GM12878 (cell line): ENCODE data around the gene ZPR1. TPM values are rescaled to one million over a fixed set of nuclear protein-coding genes. Genes with fewer than 3 reads are reported as not detected.

Experiments used
- ATAC-seq: fragments of 200-7000 bp; cut with Tn5 transposase; 3 replicates; pipeline ENCODE4 v1.9.1; 2020; ENCODE audit warnings: mild to moderate bottlenecking, moderate library complexity
- BruUV-seq: library from RNA; stranded (reverse); fragments of 400-500 nt; replicated peaks from 2 replicates; lab custom pipeline; 2021; lab: Mats Ljungman, UMichigan
- CTCF ChIA-PET: fragments of 300-600 bp; sonication (Branson Sonifier 250); formaldehyde crosslinking; extraction: SDS; loops from one replicate; lab custom pipeline; 2021; ENCODE audit warnings: inconsistent platforms; lab: Yijun Ruan, JAX
- POLR2A ChIA-PET: fragments of 350-600 bp; formaldehyde crosslinking; extraction: SDS; loops from one replicate; lab custom pipeline; 2021; ENCODE audit warnings: inconsistent platforms; lab: Charles Lee
- RAD21 ChIA-PET: fragments of 300-600 bp; sonication (Branson Sonifier 250); formaldehyde crosslinking; loops from one replicate; lab custom pipeline; 2023; ENCODE audit warnings: antibody characterized with exemption; ENCODE audit not compliant: unreplicated experiment; lab: Charles Lee
- SMC1A ChIA-PET: fragments of 300-600 bp; sonication (Branson Sonifier 250); formaldehyde crosslinking; loops from one replicate; lab custom pipeline; 2023; ENCODE audit not compliant: unreplicated experiment, uncharacterized antibody; lab: Charles Lee
- DNase-seq: peaks from one replicate; pipeline ENCODE4 v3.0.0-alpha.2; 2011; ENCODE audit warnings: low read depth, low spot score
- FAIRE-seq: peaks from 3 replicates; lab custom pipeline; 2011; peaks lifted over from hg19 to GRCh38; lab: Jason Lieb, UNC
- H2AFZ ChIP-seq: 2 replicates; pipeline ENCODE4 v1.6.0; 2011; ENCODE audit warnings: low read depth, low read length, control low read depth; ENCODE audit not compliant: control insufficient read depth
- H3K27ac ChIP-seq: 2 replicates; pipeline ENCODE4 v1.5.1; 2011; ENCODE audit warnings: control low read depth; ENCODE audit not compliant: control insufficient read depth, insufficient read depth
- H3K27me3 ChIP-seq, 2 experiments: replicated peaks in 1 of 2; 2 replicates each; pipeline versions ENCODE4 v1.6.0 to v1.6.1; 2011; ENCODE audit warnings: low read length in 1 of 2; ENCODE audit not compliant: control insufficient read depth in 2 of 2, insufficient read depth in 2 of 2
- H3K36me3 ChIP-seq, 2 experiments: 2 replicates each; pipeline ENCODE4 v1.5.1; 2011; ENCODE audit warnings: low read length in 1 of 2; ENCODE audit not compliant: control insufficient read depth in 2 of 2, insufficient read depth in 2 of 2
- H3K4me1 ChIP-seq: 2 replicates; pipeline ENCODE4 v1.6.1; 2011; ENCODE audit warnings: mild to moderate bottlenecking, low read length, moderate library complexity, mixed read lengths; ENCODE audit not compliant: control insufficient read depth, insufficient read depth
- H3K4me2 ChIP-seq: 2 replicates; pipeline ENCODE4 v1.6.0; 2011; ENCODE audit warnings: control low read depth; ENCODE audit not compliant: control insufficient read depth, insufficient read depth
- H3K4me3 ChIP-seq: fragments of 200-600 bp; sonication (generic); 2 replicates; pipeline ENCODE4 v1.5.1; 2016
- H3K79me2 ChIP-seq: 2 replicates; pipeline ENCODE4 v1.6.0; 2011; ENCODE audit warnings: low read length; ENCODE audit not compliant: control insufficient read depth, insufficient read depth
- H3K9ac ChIP-seq: 2 replicates; pipeline ENCODE4 v1.8.0; 2011; ENCODE audit warnings: low read length, control low read depth, mixed read lengths; ENCODE audit not compliant: control insufficient read depth, insufficient read depth
- H3K9me3 ChIP-seq: replicated peaks from 3 replicates; pipeline ENCODE4 v1.5.1; 2011; ENCODE audit warnings: mild to moderate bottlenecking, low read length; ENCODE audit not compliant: control insufficient read depth, insufficient read depth
- H4K20me1 ChIP-seq: 2 replicates; pipeline ENCODE4 v1.6.0; 2011; ENCODE audit not compliant: control insufficient read depth, insufficient read depth
- BHLHE40 ChIP-seq, 2 experiments: fragments of 450-650 bp in 1 of 2; IDR thresholded peaks; 2 replicates each; pipeline ENCODE4 v1.6.1; 2011 to 2017; ENCODE audit warnings: low read depth in 2 of 2, borderline replicate concordance in 1 of 2, improper control_type of control experiment in 1 of 2, low read length in 1 of 2, mild to moderate bottlenecking in 1 of 2
- FOXK2 ChIP-seq: fragments of 450-650 bp; IDR thresholded peaks from 2 replicates; pipeline ENCODE4 v1.6.1; 2017; ENCODE audit warnings: mild to moderate bottlenecking, moderate library complexity
- NR2F1 ChIP-seq: fragments of 450-650 bp; conservative IDR thresholded peaks from 2 replicates; pipeline ENCODE4 v1.6.1; 2017; ENCODE audit warnings: mild to moderate bottlenecking
- PAX8 ChIP-seq: fragments of 450-650 bp; IDR thresholded peaks from 2 replicates; pipeline ENCODE4 v1.6.1; 2017; ENCODE audit warnings: mild to moderate bottlenecking, moderate library complexity
- SMAD5 ChIP-seq: IDR thresholded peaks from 2 replicates; pipeline ENCODE4 v1.6.1; 2016; ENCODE audit warnings: antibody characterized with exemption, low read depth
- ZNF207 ChIP-seq: fragments of 450-650 bp; IDR thresholded peaks from 2 replicates; pipeline ENCODE4 v1.6.1; 2014; ENCODE audit warnings: antibody characterized with exemption, mild to moderate bottlenecking, borderline replicate concordance
- whole genome bisulfite sequencing: methylation state at CpG from one replicate; pipeline ENCODE4 v1.1.6; 2016; ENCODE audit warnings: low lambda C conversion rate; ENCODE audit not compliant: insufficient replicate concordance, insufficient coverage; ENCODE audit errors: missing lambda C conversion rate; 5-methylcytosine and 5-hydroxymethylcytosine counted together
- in situ Hi-C: fragments of 300-500 bp; cut with MboI; formaldehyde crosslinking; loops from 9 replicates; pipeline ENCODE4 v1.14.3; 2018; ENCODE audit warnings: mixed read lengths
- intact Hi-C: fragments of 100-400 bp; cut with micrococcal nuclease; formaldehyde crosslinking; loops from one replicate; pipeline ENCODE4 v1.14.2; 2022; ENCODE audit not compliant: unreplicated experiment
- polyA plus RNA-seq, 11 experiments: library from polyadenylated mRNA; depleted of rRNA in 4 of 11; unstranded in 6 of 11; stranded (reverse) in 5 of 11; fragments of >200 nt; fragmentation: Nextera tagmentation in 4 of 11; fragmentation: Illumina TruSeq in 1 of 11; extraction: Ambion mirVana in 4 of 11; extraction: Trizol in 1 of 11; gene quantifications; 1 replicate in 1 of 11; 2 replicates in 10 of 11; pipeline versions ENCODE4 v1.2.1 to v1.2.3, GENCODE V29; 2011 to 2016; ENCODE audit warnings: inconsistent platforms in 2 of 11, missing spikeins in 2 of 11, low read depth in 1 of 11
- total RNA-seq, 4 experiments: library from RNA; depleted of rRNA in 3 of 4; stranded (reverse); fragments of >200 nt in 3 of 4; fragmentation: Illumina TruSeq in 1 of 4; extraction: Trizol in 1 of 4; gene quantifications; 2 replicates each; pipeline versions ENCODE4 v1.2.1 to v1.2.3, GENCODE V29; 2013 to 2021
- TF ChIP-seq, protein P1 (sequence below): IDR thresholded peaks from 2 replicates; pipeline ENCODE4 v1.6.1; 2012; ENCODE audit warnings: improper control_type of control experiment, low read depth, low read length; ENCODE audit not compliant: insufficient replicate concordance
- TF ChIP-seq, protein P2 (sequence below): fragments of 150-350 bp; IDR thresholded peaks from 2 replicates; pipeline ENCODE4 v1.6.1; 2016; ENCODE audit warnings: low read depth, low read length
- TF ChIP-seq, protein P3 (sequence below): fragments of 450-650 bp; IDR thresholded peaks from 2 replicates; pipeline ENCODE4 v1.6.1; 2017; ENCODE audit warnings: mild to moderate bottlenecking, moderate library complexity

The ZPR1 gene
- total and polyA plus RNA-seq, 10 of the 15 experiments (the other 5 are each of a cell fraction or from before 2014, with no cell fraction given) = 9.3 to 89.7 (median 54.7) TPM

- TF ChIP-seq, protein P1, sequence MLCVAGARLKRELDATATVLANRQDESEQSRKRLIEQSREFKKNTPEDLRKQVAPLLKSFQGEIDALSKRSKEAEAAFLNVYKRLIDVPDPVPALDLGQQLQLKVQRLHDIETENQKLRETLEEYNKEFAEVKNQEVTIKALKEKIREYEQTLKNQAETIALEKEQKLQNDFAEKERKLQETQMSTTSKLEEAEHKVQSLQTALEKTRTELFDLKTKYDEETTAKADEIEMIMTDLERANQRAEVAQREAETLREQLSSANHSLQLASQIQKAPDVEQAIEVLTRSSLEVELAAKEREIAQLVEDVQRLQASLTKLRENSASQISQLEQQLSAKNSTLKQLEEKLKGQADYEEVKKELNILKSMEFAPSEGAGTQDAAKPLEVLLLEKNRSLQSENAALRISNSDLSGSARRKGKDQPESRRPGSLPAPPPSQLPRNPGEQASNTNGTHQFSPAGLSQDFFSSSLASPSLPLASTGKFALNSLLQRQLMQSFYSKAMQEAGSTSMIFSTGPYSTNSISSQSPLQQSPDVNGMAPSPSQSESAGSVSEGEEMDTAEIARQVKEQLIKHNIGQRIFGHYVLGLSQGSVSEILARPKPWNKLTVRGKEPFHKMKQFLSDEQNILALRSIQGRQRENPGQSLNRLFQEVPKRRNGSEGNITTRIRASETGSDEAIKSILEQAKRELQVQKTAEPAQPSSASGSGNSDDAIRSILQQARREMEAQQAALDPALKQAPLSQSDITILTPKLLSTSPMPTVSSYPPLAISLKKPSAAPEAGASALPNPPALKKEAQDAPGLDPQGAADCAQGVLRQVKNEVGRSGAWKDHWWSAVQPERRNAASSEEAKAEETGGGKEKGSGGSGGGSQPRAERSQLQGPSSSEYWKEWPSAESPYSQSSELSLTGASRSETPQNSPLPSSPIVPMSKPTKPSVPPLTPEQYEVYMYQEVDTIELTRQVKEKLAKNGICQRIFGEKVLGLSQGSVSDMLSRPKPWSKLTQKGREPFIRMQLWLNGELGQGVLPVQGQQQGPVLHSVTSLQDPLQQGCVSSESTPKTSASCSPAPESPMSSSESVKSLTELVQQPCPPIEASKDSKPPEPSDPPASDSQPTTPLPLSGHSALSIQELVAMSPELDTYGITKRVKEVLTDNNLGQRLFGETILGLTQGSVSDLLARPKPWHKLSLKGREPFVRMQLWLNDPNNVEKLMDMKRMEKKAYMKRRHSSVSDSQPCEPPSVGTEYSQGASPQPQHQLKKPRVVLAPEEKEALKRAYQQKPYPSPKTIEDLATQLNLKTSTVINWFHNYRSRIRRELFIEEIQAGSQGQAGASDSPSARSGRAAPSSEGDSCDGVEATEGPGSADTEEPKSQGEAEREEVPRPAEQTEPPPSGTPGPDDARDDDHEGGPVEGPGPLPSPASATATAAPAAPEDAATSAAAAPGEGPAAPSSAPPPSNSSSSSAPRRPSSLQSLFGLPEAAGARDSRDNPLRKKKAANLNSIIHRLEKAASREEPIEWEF = no peak
- no peak for TF ChIP-seq ZNF207
These were observed 45.7 kb downstream of the ZPR1 start (continued) for GRCh38 chr11:116742104-116742503.

DNA sequence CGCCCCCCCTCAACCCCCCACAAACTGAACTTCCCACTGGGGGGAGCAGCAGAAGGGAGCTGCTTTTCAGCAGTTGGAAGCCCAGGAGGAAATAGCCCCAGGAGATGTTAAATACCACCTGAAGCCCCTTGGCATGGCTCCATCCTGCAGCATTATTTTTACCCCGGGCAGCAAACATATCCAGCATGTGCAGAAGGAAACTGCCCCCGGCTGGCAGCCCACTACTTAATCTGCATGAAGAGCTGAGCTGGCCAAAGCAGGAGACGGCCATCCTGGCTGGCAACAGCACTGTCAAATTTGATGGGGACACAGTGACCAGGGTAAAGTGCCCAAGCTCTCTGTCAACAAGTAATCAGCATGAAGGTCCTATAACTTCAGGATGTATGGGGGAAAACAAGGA is 47.1 kb downstream of the ZPR1 start:
- no peak overlapping the region for H3K4me3 ChIP-seq
- intact Hi-C loops = no loop called here
- TF ChIP-seq, protein P2, sequence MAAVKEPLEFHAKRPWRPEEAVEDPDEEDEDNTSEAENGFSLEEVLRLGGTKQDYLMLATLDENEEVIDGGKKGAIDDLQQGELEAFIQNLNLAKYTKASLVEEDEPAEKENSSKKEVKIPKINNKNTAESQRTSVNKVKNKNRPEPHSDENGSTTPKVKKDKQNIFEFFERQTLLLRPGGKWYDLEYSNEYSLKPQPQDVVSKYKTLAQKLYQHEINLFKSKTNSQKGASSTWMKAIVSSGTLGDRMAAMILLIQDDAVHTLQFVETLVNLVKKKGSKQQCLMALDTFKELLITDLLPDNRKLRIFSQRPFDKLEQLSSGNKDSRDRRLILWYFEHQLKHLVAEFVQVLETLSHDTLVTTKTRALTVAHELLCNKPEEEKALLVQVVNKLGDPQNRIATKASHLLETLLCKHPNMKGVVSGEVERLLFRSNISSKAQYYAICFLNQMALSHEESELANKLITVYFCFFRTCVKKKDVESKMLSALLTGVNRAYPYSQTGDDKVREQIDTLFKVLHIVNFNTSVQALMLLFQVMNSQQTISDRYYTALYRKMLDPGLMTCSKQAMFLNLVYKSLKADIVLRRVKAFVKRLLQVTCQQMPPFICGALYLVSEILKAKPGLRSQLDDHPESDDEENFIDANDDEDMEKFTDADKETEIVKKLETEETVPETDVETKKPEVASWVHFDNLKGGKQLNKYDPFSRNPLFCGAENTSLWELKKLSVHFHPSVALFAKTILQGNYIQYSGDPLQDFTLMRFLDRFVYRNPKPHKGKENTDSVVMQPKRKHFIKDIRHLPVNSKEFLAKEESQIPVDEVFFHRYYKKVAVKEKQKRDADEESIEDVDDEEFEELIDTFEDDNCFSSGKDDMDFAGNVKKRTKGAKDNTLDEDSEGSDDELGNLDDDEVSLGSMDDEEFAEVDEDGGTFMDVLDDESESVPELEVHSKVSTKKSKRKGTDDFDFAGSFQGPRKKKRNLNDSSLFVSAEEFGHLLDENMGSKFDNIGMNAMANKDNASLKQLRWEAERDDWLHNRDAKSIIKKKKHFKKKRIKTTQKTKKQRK = no peak
- TF ChIP-seq, protein P3, sequence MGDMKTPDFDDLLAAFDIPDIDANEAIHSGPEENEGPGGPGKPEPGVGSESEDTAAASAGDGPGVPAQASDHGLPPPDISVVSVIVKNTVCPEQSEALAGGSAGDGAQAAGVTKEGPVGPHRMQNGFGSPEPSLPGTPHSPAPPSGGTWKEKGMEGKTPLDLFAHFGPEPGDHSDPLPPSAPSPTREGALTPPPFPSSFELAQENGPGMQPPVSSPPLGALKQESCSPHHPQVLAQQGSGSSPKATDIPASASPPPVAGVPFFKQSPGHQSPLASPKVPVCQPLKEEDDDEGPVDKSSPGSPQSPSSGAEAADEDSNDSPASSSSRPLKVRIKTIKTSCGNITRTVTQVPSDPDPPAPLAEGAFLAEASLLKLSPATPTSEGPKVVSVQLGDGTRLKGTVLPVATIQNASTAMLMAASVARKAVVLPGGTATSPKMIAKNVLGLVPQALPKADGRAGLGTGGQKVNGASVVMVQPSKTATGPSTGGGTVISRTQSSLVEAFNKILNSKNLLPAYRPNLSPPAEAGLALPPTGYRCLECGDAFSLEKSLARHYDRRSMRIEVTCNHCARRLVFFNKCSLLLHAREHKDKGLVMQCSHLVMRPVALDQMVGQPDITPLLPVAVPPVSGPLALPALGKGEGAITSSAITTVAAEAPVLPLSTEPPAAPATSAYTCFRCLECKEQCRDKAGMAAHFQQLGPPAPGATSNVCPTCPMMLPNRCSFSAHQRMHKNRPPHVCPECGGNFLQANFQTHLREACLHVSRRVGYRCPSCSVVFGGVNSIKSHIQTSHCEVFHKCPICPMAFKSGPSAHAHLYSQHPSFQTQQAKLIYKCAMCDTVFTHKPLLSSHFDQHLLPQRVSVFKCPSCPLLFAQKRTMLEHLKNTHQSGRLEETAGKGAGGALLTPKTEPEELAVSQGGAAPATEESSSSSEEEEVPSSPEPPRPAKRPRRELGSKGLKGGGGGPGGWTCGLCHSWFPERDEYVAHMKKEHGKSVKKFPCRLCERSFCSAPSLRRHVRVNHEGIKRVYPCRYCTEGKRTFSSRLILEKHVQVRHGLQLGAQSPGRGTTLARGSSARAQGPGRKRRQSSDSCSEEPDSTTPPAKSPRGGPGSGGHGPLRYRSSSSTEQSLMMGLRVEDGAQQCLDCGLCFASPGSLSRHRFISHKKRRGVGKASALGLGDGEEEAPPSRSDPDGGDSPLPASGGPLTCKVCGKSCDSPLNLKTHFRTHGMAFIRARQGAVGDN = no peak
- TF ChIP-seq FOXK2 = no peak
- TF ChIP-seq NR2F1 = no peak
- no peak for TF ChIP-seq PAX8
- no peak for TF ChIP-seq SMAD5
- TF ChIP-seq BHLHE40 (IDR thresholded peaks at IDR 0.05; ENCODE audit: borderline replicate concordance in 1 of 2, low read depth in 2 of 2, low read length in 1 of 2) = no peak
- TF ChIP-seq, all 136 proteins: peak for 0
- 42% methylated on average over 4 of the region's 4 CpGs for WGBS
- in situ Hi-C loops = no loop called here
- BruUV-seq = no TSS peak
- no peaks in the 10 kb centered on the region for H3K4me1 ChIP-seq
- H3K4me2 ChIP-seq = no peak overlapping the region
- FAIRE-seq (no peak), ATAC-seq (no peak), DNase-seq (no peak)
- ChIA-PET RAD21 (no interaction called here), CTCF (no interaction called here), SMC1A (no interaction called here), POLR2A (interaction anchor here (0.6 kb wide), 1 partner anchor 21 kb away, joined by 6 read pairs; no protein-coding TSS in a partner anchor)
- no peak overlapping the region for H3K27ac ChIP-seq
- no peaks in the 10 kb centered on the region for H3K79me2 ChIP-seq
- no peaks in the 10 kb centered on the region for H4K20me1 ChIP-seq
- no peak overlapping the region for H2AFZ ChIP-seq
- H3K9ac ChIP-seq = no peak overlapping the region
- no peaks in the 10 kb centered on the region for H3K9me3 ChIP-seq
- H3K27me3 ChIP-seq = no peaks in the 10 kb centered on the region
- no peaks in the 10 kb centered on the region for H3K36me3 ChIP-seq
